Heart right ventricle (tissue), 16 donors: ENCODE data around the gene EYS. TPM values are rescaled to one million over a fixed set of nuclear protein-coding genes. Genes with fewer than 3 reads are reported as not detected.

Experiments
- ATAC-seq, 8 donors: fragments of 200-7000 bp; cut with Tn5 transposase; one replicate each; pipeline ENCODE4 v1.9.1; 2020; ENCODE audit warnings: mild to moderate bottlenecking in 8 of 8, moderate library complexity in 8 of 8, moderate number of reproducible peaks in 1 of 8
- DNase-seq, 2 donors: peaks; one replicate each; pipeline ENCODE4 v3.0.0-alpha.2; 2020
- H3K27ac ChIP-seq, 10 donors: fragments of 200-600 bp; sonication (generic) in 2 of 10; one replicate each; pipeline versions ENCODE4 v1.5.0 to v1.8.0; 2020 to 2022; ENCODE audit warnings: mild to moderate bottlenecking in 3 of 10
- H3K27me3 ChIP-seq, 7 donors: fragments of 200-600 bp; one replicate each; pipeline ENCODE4 v1.8.0; 2021 to 2022; ENCODE audit warnings: mild to moderate bottlenecking in 2 of 7
- H3K36me3 ChIP-seq, 9 donors: fragments of 200-600 bp; sonication (generic) in 1 of 9; one replicate each; pipeline versions ENCODE4 v1.5.0 to v1.8.0; 2020 to 2022; ENCODE audit warnings: mild to moderate bottlenecking in 2 of 9
- H3K4me1 ChIP-seq, 9 donors: fragments of 200-600 bp; sonication (generic) in 1 of 9; one replicate each; pipeline versions ENCODE4 v1.5.0 to v1.8.0; 2020 to 2022; ENCODE audit warnings: mild to moderate bottlenecking in 4 of 9
- H3K4me3 ChIP-seq, 10 donors: fragments of 200-600 bp; sonication (generic) in 2 of 10; one replicate each; pipeline versions ENCODE4 v1.5.0 to v1.8.0; 2020 to 2022; ENCODE audit warnings: mild to moderate bottlenecking in 7 of 10, moderate library complexity in 2 of 10
- H3K9me3 ChIP-seq, 11 donors: fragments of 200-600 bp in 10 of 11; sonication (generic) in 2 of 11; one replicate each; pipeline versions ENCODE4 v1.5.0 to v1.8.0; 2013 to 2022; ENCODE audit warnings: mild to moderate bottlenecking in 2 of 11, control low read depth in 1 of 11, moderate library complexity in 1 of 11
- CTCF ChIP-seq, 9 donors: fragments of 200-600 bp; sonication (generic) in 2 of 9; IDR thresholded peaks; one replicate each; pipeline versions ENCODE4 v1.5.0 to v1.8.0; 2021 to 2022; ENCODE audit warnings: antibody characterized with exemption in 9 of 9, mild to moderate bottlenecking in 5 of 9, moderate library complexity in 1 of 9
- WGBS, 2 donors: extraction: QIAGEN DNeasy Blood & Tissue Kit; methylation state at CpG; one replicate each; pipeline ENCODE4 v1.1.7; 2013; ENCODE audit warnings: inconsistent platforms in 1 of 2; 5-methylcytosine and 5-hydroxymethylcytosine counted together
- intact Hi-C, 10 donors: fragments of 100-400 bp; cut with DNase I; formaldehyde crosslinking; loops; one replicate each; pipeline versions ENCODE4 v1.11.1 to v1.14.2; 2022
- polyA plus RNA-seq, 2 donors: library from polyadenylated mRNA; stranded (reverse); fragments of 200-250 nt; gene quantifications; one replicate each; pipeline ENCODE4 v1.2.3, GENCODE V29; 2013
- total RNA-seq, 10 donors: library from RNA; stranded (reverse); fragmentation: NEBNext Ultra II Directional in 3 of 10; extraction: Animal tissue kit (Norgen Biotek cat#: 25700) in 3 of 10; gene quantifications; one replicate each; pipeline versions ENCODE4 v1.2.1 to v1.2.4, GENCODE V29; 2021 to 2023
- donor health status: Arrhythmogenic right ventricular cardiomyopathy.
- donor health status: ischemic (EF 13 %, LVEDD 7.1; RV severe dilation, severe dysfunction).
- donor health status: healthy with polysubstance abuse.
- donor health status: DM: no; HTN: yes; CAD: no.
- donor health status: DM: no; HTN: no; CAD: no.
- donor health status: ischemic (EF 25% LVEDD 6.9; RV normal size, moderate dysfunction).
- donor health status: ischemic (EF 25% LVEDD 5.7; RV mildly dilated, moderate dysfunction).
- donor health status: healthy.
- donor health status: DM: yes; HTN: yes; CAD: no.
- donor health status: Ischemic cardiomyopathy.
- donor health status: ischemic (EF 35%, LVEDD 5.7; RV mildly dilated, moderate dysfunction).
- donor health status: nonischemic (EF 11% LVEDD 7.7; RV severe dilation, severe dysfunction).
- donor health status: DM: yes; HTN: yes; CAD: no.
- donor health status: PGD.
- donor health status: ischemic (EF 29% LVEDD 5.4; RV normal size, mild dysfunction).
- donor health status: nonischemic (EF 23%, LVEDD 6.1; RV moderate dilation, normal function).

Gene EYS
- total and polyA plus RNA-seq, 12 donors, result 0.02 to 0.40 (median 0.18) TPM; not detected in 8

- H3K27ac ChIP-seq, result no peak overlapping the region
- WGBS, 2 donors, result 69 to 70% methylated on average over 1 of the region's 1 CpG
- no peak for TF ChIP-seq CTCF (IDR thresholded peaks at IDR 0.05)
- intact Hi-C loops, result no loop called here
- H3K4me1 ChIP-seq, result no peaks in the 10 kb centered on the region
- H3K27me3 ChIP-seq, result no peaks in the 10 kb centered on the region
- peaks cover 0 to 8% (median 0%) of the 10 kb centered on the region in 11 donors for H3K9me3 ChIP-seq
- no peaks in the 10 kb centered on the region for H3K36me3 ChIP-seq
- H3K4me3 ChIP-seq, result no peak overlapping the region
- DNase-seq (no peak), ATAC-seq (no peak)
Observed at GRCh38 chr6:64428186-64428585, 1278.8 kb downstream of the EYS start.

GRCh38 chr6:64415926-64416325, 1291.1 kb downstream of the EYS start:
- DNase-seq (peak in 1 of 2 donors; percentile 5), ATAC-seq (no peak)
- Histone ChIP-seq H3K4me1 (no peaks in the 10 kb centered on the region), H3K9me3 (peaks cover 0 to 17% (median 0%) of the 10 kb centered on the region in 11 donors), H3K4me3 (no peak overlapping the region), H3K27me3 (no peaks in the 10 kb centered on the region), H3K27ac (no peak overlapping the region), H3K36me3 (no peaks in the 10 kb centered on the region)
- WGBS, 2 donors, result 37 to 55% methylated on average over 2 of the region's 2 CpGs
- no peak for TF ChIP-seq CTCF (IDR thresholded peaks at IDR 0.05)
- intact Hi-C loops, result no loop called here

- DNase-seq (no peak), ATAC-seq (no peak)
- no peaks in the 10 kb centered on the region for H3K4me1 ChIP-seq
- TF ChIP-seq CTCF (IDR thresholded peaks at IDR 0.05), result no peak
- intact Hi-C loops, result no loop called here
- H3K36me3 ChIP-seq, result no peaks in the 10 kb centered on the region
- no peak overlapping the region for H3K27ac ChIP-seq
- no peak overlapping the region for H3K4me3 ChIP-seq
- H3K9me3 ChIP-seq, result peaks cover 0 to 7% (median 0%) of the 10 kb centered on the region in 11 donors
- no peaks in the 10 kb centered on the region for H3K27me3 ChIP-seq
Observed at GRCh38 chr6:64411226-64411625, 1295.8 kb downstream of the EYS start.

GRCh38 chr6:64409948-64410347, 1297.1 kb downstream of the EYS start:
- Histone ChIP-seq H3K27ac (no peak overlapping the region), H3K9me3 (peaks cover 0 to 7% (median 0%) of the 10 kb centered on the region in 11 donors), H3K36me3 (no peaks in the 10 kb centered on the region), H3K27me3 (no peaks in the 10 kb centered on the region), H3K4me1 (no peaks in the 10 kb centered on the region), H3K4me3 (no peak overlapping the region)
- WGBS, 2 donors, result 71 to 87% methylated on average over 1 of the region's 1 CpG
- intact Hi-C loops, result no loop called here
- ATAC-seq (no peak), DNase-seq (no peak)
- no peak for TF ChIP-seq CTCF (IDR thresholded peaks at IDR 0.05)
